Osteoblast (primary cell): ENCODE data around the gene SPC24. TPM values are rescaled to one million over a fixed set of nuclear protein-coding genes. Genes with fewer than 3 reads are reported as not detected.

ENCODE experiments used
- DNase-seq: peaks from one replicate; pipeline ENCODE4 v3.0.0; 2011; ENCODE audit warnings: low spot score, mixed read lengths; ENCODE audit not compliant: insufficient read length; ENCODE audit errors: missing footprints
- H2AFZ ChIP-seq: 2 replicates; pipeline ENCODE4 v1.6.0; 2011; ENCODE audit warnings: mild to moderate bottlenecking, low read length
- H3K27ac ChIP-seq: 2 replicates; pipeline ENCODE4 v1.5.1; 2011; ENCODE audit warnings: mild to moderate bottlenecking, low read depth, low read length, moderate library complexity
- H3K27me3 ChIP-seq: 2 replicates; pipeline ENCODE4 v1.6.0; 2012; ENCODE audit warnings: mild to moderate bottlenecking, control low read depth, inconsistent platforms, low read length, moderate library complexity; ENCODE audit not compliant: insufficient read depth
- H3K36me3 ChIP-seq: 2 replicates; pipeline ENCODE4 v1.5.1; 2011; ENCODE audit warnings: mild to moderate bottlenecking, low read length, control low read depth, moderate library complexity; ENCODE audit not compliant: insufficient read depth
- H3K4me1 ChIP-seq: 2 replicates; pipeline ENCODE4 v1.5.1; 2011; ENCODE audit warnings: mild to moderate bottlenecking, low read length, control low read depth, moderate library complexity; ENCODE audit not compliant: insufficient read depth
- H3K4me2 ChIP-seq: 2 replicates; pipeline ENCODE4 v1.6.0; 2011; ENCODE audit warnings: mild to moderate bottlenecking, low read length; ENCODE audit not compliant: insufficient read depth
- H3K4me3 ChIP-seq: fragments of 200-600 bp; sonication (generic); 3 replicates; pipeline ENCODE4 v1.5.1; 2012; ENCODE audit warnings: mild to moderate bottlenecking, low read length, inconsistent platforms; ENCODE audit not compliant: insufficient read depth
- H3K79me2 ChIP-seq: 2 replicates; pipeline ENCODE4 v1.6.0; 2012; ENCODE audit warnings: mild to moderate bottlenecking, low read length, control low read depth, inconsistent platforms; ENCODE audit not compliant: insufficient read depth
- H3K9me3 ChIP-seq: 2 replicates; pipeline ENCODE4 v1.5.1; 2011; ENCODE audit warnings: low read depth, low read length, control low read depth
- H4K20me1 ChIP-seq: 2 replicates; pipeline ENCODE4 v1.6.0; 2012; ENCODE audit warnings: mild to moderate bottlenecking, low read length, control low read depth; ENCODE audit not compliant: insufficient read depth
- CTCF ChIP-seq: IDR thresholded peaks from 2 replicates; pipeline ENCODE4 v1.5.1; 2011; ENCODE audit warnings: mild to moderate bottlenecking, low read depth, low read length, moderate library complexity; ENCODE audit errors: extremely low read depth
- total RNA-seq: library from RNA; depleted of rRNA; stranded (reverse); fragments of >200 nt; gene quantifications from 2 replicates; pipeline ENCODE4 v1.2.3, GENCODE V29; 2012

SPC24 gene
- total RNA-seq, 1 donor, result 5.4 TPM

GRCh38 chr19:11175920-11176319, 20.3 kb upstream of the SPC24 start:
- Histone ChIP-seq H2AFZ (no peak overlapping the region), H3K4me3 (no peak overlapping the region), H3K27me3 (no peaks in the 10 kb centered on the region), H3K27ac (no peak overlapping the region), H3K9me3 (no peaks in the 10 kb centered on the region), H3K79me2 (peaks cover 12% of the 10 kb centered on the region), H3K4me1 (peaks cover 16% of the 10 kb centered on the region), H3K4me2 (no peak overlapping the region), H3K36me3 (peaks cover 53% of the 10 kb centered on the region), H4K20me1 (no peaks in the 10 kb centered on the region)
- DNase-seq, result peak; percentile 57
- TF ChIP-seq CTCF, result no peak

DNA sequence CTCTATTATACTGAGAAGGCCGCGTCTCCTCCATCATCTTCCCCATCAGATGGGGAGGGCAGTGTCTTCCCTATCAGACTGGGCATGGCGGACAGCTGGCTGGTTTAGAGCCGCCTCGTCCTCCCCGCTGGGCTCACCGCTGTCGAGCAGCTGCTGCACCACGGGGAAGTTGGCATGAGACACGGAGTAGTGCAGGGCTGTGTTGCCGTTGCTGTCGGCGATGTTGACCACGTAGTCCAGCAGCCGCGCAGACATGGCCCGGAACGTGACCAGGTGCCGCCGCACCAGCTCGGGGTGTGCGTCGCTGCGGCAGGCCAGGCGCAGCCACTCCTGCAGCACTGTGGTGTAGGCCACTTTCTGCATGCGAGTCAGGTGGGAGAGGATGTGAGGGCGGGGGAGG, 18.8 kb upstream of the SPC24 start:
- Histone ChIP-seq H2AFZ (no peak overlapping the region), H3K27ac (no peak overlapping the region), H3K4me3 (no peak overlapping the region), H3K4me2 (no peak overlapping the region), H3K79me2 (no peaks in the 10 kb centered on the region), H3K36me3 (peaks cover 68% of the 10 kb centered on the region), H3K27me3 (no peaks in the 10 kb centered on the region), H3K4me1 (peaks cover 6% of the 10 kb centered on the region), H3K9me3 (no peaks in the 10 kb centered on the region), H4K20me1 (no peaks in the 10 kb centered on the region)
- DNase-seq, result no peak
- TF ChIP-seq CTCF, result no peak

DNA sequence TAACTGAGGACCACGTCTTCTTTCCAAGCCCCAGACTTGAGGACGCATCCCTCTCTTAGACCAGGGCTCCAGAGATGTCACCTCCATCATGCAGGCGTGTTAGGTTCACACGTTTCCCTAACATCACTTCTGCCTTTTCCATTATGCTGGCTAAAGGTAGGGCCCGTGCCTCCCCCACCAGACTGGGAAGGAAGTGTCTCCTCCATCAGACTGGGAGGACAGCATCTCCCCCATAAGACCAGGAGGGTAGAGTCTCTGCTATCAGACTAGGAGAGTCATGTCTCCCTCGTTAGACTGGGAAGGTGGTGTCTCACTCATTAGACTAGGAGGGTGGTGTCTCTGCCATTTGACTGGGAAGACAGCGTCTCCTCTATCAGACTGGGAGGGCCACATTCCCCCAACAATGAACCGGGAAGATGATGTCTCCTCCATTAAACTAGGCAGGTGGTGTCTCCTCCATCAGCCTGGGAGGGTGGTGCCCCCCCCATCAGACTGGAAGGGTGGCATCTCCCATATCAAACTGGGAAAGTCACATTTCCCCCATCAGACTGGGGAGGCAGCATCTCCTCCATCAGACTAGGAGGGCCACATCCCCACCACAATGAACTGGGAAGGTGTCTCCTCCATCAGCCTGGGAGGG, 18.1 kb upstream of the SPC24 start:
- Histone ChIP-seq H3K27ac (no peak overlapping the region), H3K4me2 (no peak overlapping the region), H3K4me3 (no peak overlapping the region), H2AFZ (no peak overlapping the region), H4K20me1 (no peaks in the 10 kb centered on the region), H3K9me3 (no peaks in the 10 kb centered on the region), H3K36me3 (peaks cover 71% of the 10 kb centered on the region), H3K27me3 (no peaks in the 10 kb centered on the region), H3K4me1 (peaks cover 8% of the 10 kb centered on the region), H3K79me2 (no peaks in the 10 kb centered on the region)
- TF ChIP-seq CTCF, result no peak
- DNase-seq, result no peak

GRCh38 chr19:11172576-11172975, 17.0 kb upstream of the SPC24 start:
- H3K4me1 ChIP-seq, result peaks cover 15% of the 10 kb centered on the region
- H2AFZ ChIP-seq, result no peak overlapping the region
- H4K20me1 ChIP-seq, result no peaks in the 10 kb centered on the region
- H3K4me3 ChIP-seq, result no peak overlapping the region
- no peaks in the 10 kb centered on the region for H3K27me3 ChIP-seq
- H3K79me2 ChIP-seq, result no peaks in the 10 kb centered on the region
- no peak overlapping the region for H3K27ac ChIP-seq
- H3K36me3 ChIP-seq, result peaks cover 74% of the 10 kb centered on the region
- no peaks in the 10 kb centered on the region for H3K9me3 ChIP-seq
- no peak overlapping the region for H3K4me2 ChIP-seq
- DNase-seq, result no peak
- TF ChIP-seq CTCF, result no peak
